ENCODE results near the gene CDK9. TPM values are rescaled to one million over a fixed set of nuclear protein-coding genes. Genes with fewer than 3 reads are reported as not detected.
"Not testable (repeated sequence)": the region's sequence is repeated elsewhere in the genome, so short reads cannot be mapped to it uniquely, and the experiment has no call there.

CDK9 gene
- polyA plus RNA-seq (ENCODE audit: insufficient read length in 4 of 4) = 10 to 100 TPM; 62.7 to 74.9 (median 68.7) TPM

DNA sequence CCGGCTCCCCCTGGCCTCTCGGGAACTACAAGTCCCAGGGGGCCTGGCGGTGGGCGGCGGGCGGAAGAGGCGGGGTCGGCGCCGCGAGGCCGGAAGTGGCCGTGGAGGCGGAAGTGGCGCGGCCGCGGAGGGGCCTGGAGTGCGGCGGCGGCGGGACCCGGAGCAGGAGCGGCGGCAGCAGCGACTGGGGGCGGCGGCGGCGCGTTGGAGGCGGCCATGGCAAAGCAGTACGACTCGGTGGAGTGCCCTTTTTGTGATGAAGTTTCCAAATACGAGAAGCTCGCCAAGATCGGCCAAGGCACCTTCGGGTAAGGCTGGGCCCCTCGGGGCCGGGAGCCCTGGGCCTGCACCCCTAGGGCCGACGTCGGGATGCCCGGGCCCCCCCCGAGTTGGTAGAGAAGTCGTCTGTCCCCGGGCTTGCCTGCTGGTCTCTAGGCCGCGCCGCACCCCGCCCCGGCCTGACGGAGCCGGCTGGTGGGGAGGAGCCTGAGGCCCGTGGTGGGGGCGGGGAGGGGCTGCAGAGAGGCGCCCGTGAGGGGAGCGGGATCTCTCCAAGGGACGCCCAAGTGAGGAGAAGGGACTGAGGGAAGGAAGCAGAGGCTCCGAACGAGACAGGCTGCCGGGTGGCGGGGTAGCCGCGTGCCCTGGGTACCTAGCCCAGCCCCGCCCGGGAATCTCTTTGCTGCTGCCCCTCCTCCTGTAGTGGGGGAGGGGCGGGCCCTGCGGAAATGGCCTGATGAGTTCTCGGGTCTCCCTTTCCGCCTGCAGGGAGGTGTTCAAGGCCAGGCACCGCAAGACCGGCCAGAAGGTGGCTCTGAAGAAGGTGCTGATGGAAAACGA lies at the start of gene CDK9:
Gene CDK9, plus strand, starts transcription at position 102 of the 840 bp plus-strand sequence. Its CDS starts 115 bp downstream, at position 217.
- peak in 2 of 4 donors; percentile 69 to 78 for DNase-seq (ENCODE audit: low read depth in 4 of 4, low spot score in 3 of 4)

DNA sequence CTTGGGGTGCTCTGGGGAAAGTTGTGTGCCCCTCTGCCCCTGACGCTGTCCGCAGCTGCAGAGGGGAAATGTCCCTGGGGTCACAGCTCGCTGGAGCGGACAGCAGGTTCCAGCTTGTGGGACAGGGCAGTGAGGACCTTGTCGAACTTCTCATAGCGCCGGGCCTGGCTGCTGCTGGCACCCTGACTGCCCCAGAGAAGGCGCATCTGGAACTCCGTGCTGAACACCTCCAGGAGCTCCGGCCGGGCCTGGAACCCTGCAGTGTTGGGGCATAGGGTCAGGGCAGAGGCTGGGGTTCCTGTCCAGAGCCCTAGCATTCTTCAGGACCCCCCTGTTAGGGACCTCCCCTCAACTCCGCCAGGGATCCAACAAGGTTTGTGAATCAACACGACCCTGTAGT lies 47.2 kb upstream of the CDK9 start:
- no peak for DNase-seq (ENCODE audit: low read depth in 4 of 4, low spot score in 3 of 4)

GRCh38 chr9:127739614-127740330 lies 46.1 kb upstream of the CDK9 start:
- no peak for DNase-seq (ENCODE audit: low read depth in 4 of 4, low spot score in 3 of 4)

DNA sequence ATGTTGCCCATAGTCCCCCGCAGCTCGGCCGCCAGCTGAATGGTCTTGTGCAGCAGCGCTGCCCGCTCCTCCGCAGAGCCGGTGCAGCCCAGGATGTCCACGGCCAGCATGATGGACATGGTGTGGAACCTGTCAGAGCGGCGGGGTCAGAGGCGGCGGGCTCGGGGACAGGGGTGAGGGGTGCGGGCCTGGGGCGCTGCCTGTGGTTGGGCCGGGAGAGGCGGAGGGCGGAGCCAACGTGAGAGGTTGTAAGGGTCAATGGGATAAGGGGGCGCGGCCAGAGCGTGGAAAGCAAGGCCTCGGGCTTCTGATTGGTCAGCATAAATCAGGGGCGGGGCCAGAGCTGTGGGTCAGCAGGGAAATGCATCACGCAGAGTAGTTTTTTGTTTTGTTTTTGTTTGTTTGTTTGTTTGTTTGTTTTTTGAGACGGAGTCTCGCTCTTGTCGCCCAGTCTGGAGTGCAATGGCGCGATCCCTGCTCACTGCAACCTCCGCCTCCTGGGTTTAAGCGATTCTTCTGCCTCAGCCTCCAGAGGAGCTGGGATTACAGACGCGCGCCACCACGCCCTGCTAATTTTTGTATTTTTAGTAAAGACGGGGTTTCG lies 43.9 kb upstream of the CDK9 start:
- peak in 1 of 4 donors; percentile 62 for DNase-seq (ENCODE audit: low read depth in 4 of 4, low spot score in 3 of 4)

- DNase-seq (ENCODE audit: low read depth in 4 of 4, low spot score in 3 of 4) = peak in 2 of 4 donors; percentile 45 to 73
Measured at GRCh38 chr9:127742435-127743088, 43.3 kb upstream of the CDK9 start.

- no peak for DNase-seq (ENCODE audit: low read depth in 4 of 4, low spot score in 3 of 4)
Measured at GRCh38 chr9:127744398-127745110, 41.3 kb upstream of the CDK9 start.

DNA sequence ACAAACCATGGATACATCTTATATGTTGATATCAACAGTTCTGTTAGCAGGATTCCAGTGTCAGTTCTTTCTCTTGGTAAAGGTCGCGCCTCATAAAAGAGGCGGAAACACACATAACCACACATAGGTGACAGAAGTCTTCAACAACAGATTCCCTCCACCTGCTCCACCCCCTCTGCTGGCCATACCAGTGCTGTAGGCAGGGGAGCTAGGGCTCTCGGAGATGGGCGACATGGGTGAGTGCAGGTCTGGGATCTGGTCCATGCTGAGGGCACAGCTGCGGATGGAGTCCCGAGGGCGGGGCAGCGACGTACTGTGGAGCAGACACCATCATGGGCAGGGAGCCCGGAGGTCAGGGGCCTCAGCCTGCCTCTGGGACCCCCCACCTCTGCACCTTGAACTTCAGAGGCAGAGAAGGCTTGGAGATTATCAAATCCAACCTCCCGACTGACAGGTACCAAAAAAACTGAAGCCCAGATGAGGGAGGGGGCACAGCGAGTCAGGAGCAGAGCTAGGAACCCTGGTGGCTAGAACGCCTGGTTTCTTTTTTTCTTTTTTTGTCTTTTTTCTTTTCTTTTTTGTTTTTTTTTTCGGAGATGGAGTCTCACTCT lies 38.8 kb upstream of the CDK9 start:
- DNase-seq (ENCODE audit: low read depth in 4 of 4, low spot score in 3 of 4) = no peak

DNA sequence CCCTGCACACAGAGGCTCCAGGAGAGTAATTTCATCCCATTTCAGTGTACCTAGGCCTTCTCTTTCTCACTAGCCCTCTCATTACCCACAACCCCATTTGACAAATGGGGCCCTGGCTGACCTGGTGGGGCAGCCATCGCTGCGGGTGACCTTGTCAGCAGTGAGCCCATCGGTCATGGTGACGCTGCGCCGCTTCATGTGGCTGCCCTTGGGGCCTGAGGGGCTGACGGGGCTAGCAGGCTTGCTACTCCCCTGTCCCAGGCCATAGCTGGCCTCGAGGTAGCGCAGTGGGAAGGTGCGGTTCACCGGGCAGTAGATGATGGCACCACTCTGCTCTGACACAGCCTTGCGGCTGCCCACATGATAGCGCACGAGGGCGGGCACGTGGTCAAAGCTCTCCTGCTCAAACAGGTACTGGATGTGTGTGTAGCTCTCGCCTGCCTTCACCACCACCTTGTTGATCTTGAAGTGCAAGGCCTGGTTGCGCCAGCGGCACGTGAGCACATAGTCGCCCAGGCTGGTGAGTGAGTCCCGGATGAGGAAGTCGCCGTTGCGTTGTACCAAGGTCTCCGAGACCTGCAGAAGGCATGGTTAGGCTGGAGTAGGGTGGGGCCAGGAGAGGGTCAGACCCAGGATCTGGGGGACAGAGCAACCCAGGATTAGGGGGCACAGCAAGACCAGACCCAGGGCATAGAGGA lies 36.6 kb upstream of the CDK9 start:
- no peak for DNase-seq (ENCODE audit: low read depth in 4 of 4, low spot score in 3 of 4)

- DNase-seq (ENCODE audit: low read depth in 4 of 4, low spot score in 3 of 4) = no peak
Measured at GRCh38 chr9:127751269-127752054, 34.4 kb upstream of the CDK9 start.

- no peak for DNase-seq (ENCODE audit: low read depth in 4 of 4, low spot score in 3 of 4)
Measured at GRCh38 chr9:127753148-127753547, 32.7 kb upstream of the CDK9 start.

DNA sequence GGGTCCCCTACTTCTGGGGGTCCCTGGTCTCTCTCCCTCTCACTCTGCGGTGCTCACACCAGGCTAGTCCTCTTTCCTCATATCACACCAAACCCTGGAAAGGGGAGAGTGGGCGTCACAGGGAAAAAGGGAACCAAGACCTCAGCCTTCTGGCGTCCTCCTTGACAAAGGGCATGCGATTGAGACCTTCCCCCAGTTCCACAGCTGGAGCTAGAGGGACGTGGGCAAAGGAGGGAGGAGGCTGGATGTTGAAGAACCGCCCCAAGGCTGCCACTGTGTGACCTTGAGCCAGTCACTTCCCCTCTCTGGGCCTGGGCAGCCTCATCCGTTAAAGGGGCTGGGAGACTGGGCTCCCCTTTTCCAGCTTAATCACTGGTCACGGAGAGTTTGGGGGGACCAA lies 32.2 kb upstream of the CDK9 start:
- DNase-seq (ENCODE audit: low read depth in 4 of 4, low spot score in 3 of 4) = no peak

- no peak for DNase-seq (ENCODE audit: low read depth in 4 of 4, low spot score in 3 of 4)
Measured at GRCh38 chr9:127754099-127755060, 31.5 kb upstream of the CDK9 start.

DNA sequence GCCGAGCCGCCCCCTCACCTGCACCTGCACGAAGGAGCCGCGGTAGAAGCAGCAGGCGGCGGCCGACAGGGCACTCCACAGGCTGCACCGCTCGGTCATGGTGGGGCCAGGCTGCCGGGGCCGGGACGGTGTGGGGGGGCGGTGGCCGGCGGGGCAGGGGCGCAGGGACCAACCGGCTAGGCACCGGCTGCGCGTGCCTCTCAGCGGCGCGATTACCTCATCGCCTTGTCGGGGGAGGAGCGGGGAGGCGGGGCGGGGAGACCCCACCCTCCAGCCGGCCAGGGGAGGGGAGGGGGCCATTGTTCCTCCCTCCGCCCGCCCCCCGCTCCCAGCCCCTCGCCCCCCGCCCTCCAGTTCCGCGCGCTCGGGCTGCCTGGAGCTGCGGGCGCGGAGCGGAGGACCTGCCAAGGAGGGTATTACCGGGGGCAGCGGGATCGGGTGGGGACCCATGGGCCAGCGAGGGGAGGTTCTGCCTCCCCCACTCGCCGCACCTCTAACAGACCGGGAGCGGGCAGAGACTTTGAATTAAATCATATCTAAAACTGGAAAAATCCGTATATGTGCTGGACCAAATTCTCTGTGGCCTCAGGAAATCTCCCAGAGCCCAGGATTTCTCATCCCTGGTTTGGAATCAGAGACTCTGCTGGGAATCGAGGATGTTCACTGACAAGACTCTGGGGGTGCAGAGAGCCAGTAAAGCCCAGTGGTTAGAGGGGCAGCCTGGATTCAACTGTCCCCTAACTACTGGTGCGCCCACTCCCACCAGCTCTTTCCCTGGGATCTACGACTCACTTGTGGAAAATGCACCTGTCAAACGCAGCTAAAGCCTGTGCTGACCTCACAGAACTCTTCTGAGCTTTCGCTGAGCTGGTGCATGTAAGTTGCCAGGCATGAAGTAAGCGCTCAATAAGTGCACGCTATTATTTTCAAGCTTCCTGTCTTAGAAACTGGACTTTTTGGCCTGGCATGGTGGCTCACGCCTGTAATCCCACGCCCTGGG lies 30.5 kb upstream of the CDK9 start:
- no peak for DNase-seq (ENCODE audit: low read depth in 4 of 4, low spot score in 3 of 4)

- DNase-seq (ENCODE audit: low read depth in 4 of 4, low spot score in 3 of 4) = no peak
Measured at GRCh38 chr9:127756233-127756632, 29.6 kb upstream of the CDK9 start.

DNA sequence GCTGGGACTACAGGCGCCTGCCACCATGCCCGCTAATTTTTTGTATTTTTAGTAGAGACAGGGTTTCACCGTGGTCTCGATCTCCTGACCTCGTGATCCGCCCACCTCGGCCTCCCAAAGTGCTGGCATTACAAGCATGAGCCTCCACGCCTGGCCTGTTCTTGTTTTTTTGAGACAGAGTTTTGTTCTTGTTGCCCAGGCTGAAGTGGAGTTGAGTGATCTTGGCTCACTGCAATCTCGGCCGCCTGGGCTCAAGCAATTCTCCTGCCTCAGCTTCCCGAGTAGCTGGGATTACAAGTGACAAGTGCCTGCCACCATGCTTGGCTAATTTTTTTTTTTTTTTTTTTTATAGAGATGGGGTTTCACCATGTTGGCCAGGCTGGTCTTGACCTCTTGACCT lies 29.1 kb upstream of the CDK9 start:
- DNase-seq (ENCODE audit: low read depth in 4 of 4, low spot score in 3 of 4) = not testable (repeated sequence)

DNA sequence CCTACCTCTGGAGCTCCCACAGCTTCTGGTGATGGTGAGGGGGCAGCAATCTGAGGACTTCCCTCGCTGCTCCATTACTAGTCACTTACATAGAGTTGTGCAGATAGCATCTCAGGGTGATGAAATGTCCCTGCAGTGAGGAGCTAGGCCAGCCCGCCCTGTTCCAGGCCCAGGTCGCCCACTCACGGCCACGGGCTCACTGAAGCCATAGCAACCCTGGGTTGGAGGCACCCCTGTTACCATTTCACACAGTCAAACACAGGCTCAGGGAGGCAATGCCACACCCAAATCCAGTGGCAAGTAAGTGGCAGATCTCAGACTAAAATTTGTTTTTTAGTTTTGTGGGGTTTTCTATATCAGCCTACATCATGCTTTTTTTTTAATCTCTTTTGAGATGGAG lies 27.0 kb upstream of the CDK9 start:
- DNase-seq (ENCODE audit: low read depth in 4 of 4, low spot score in 3 of 4) = no peak

All from left renal pelvis (tissue), 4 donors.